ENCODE data around the gene ZNF212. TPM values are rescaled to one million over a fixed set of nuclear protein-coding genes. Genes with fewer than 3 reads are reported as not detected.

The ZNF212 gene
- total RNA-seq, 2 experiments from 2014 or later = 10.5 to 13.4 TPM

- Mint-ChIP-seq H3K36me3 (ENCODE audit: low read depth) (peaks cover 46% of the 10 kb centered on the region), H3K9me3 (no peaks in the 10 kb centered on the region), H3K27me3 (no peaks in the 10 kb centered on the region), H3K4me3 (peak overlapping the region; percentile 92), H3K27ac (peak overlapping the region; percentile 92), H3K4me1 (ENCODE audit: low read depth) (peaks cover 40% of the 10 kb centered on the region)
- ChIA-PET CTCF (interaction anchor here (0.8 to 2.3 kb wide), 12 partner anchors 8 to 130 kb away, joined by 3 to 15 read pairs (median 8); partner anchors contain the start of genes ZNF398 and ZNF425), POLR2A (interaction anchor here (0.9 to 1.8 kb wide), 11 partner anchors 9 to 213 kb away, joined by 3 to 10 read pairs (median 4); partner anchors contain the start of genes ZNF398 and ZNF783)
- no peak for TF ChIP-seq CTCF (IDR thresholded peaks at IDR 0.05)
- ATAC-seq (peak; percentile 10), DNase-seq (peak; percentile 37)
- intact Hi-C loops (cut with micrococcal nuclease) = no loop called here
Observed at GRCh38 chr7:149196151-149196704, 43.2 kb upstream of the ZNF212 start.

- peaks cover 37% of the 10 kb centered on the region for H3K4me1 Mint-ChIP-seq (ENCODE audit: low read depth)
- DNase-seq (no peak), ATAC-seq (peak; percentile 5)
- H3K36me3 Mint-ChIP-seq (ENCODE audit: low read depth) = peaks cover 48% of the 10 kb centered on the region
- H3K27me3 Mint-ChIP-seq = no peaks in the 10 kb centered on the region
- peak overlapping the region; percentile 92 for H3K27ac Mint-ChIP-seq
- ChIA-PET POLR2A (interaction anchor here (1.2 to 1.8 kb wide), 3 partner anchors 11 to 65 kb away, joined by 3 to 8 read pairs (median 3); no protein-coding TSS in a partner anchor), CTCF (interaction anchor here (0.8 to 2.3 kb wide), 3 partner anchors 8 to 71 kb away, joined by 3 to 15 read pairs (median 8); partner anchors contain the start of genes ZNF398 and ZNF425)
- no peak for TF ChIP-seq CTCF (IDR thresholded peaks at IDR 0.05)
- H3K4me3 Mint-ChIP-seq = peak overlapping the region; percentile 92
- no peaks in the 10 kb centered on the region for H3K9me3 Mint-ChIP-seq
- intact Hi-C loops (cut with micrococcal nuclease) = no loop called here
Observed at GRCh38 chr7:149196705-149197171, 42.7 kb upstream of the ZNF212 start.

- Mint-ChIP-seq H3K4me1 (ENCODE audit: low read depth) (peaks cover 37% of the 10 kb centered on the region), H3K4me3 (peak overlapping the region; percentile 92), H3K36me3 (ENCODE audit: low read depth) (peaks cover 51% of the 10 kb centered on the region), H3K27me3 (no peaks in the 10 kb centered on the region), H3K27ac (peak overlapping the region; percentile 49), H3K9me3 (no peaks in the 10 kb centered on the region)
- TF ChIP-seq CTCF (IDR thresholded peaks at IDR 0.05) = no peak
- DNase-seq (no peak), ATAC-seq (no peak)
- intact Hi-C loops (cut with micrococcal nuclease) = no loop called here
- POLR2A ChIA-PET = interaction anchor here (1.2 kb wide), 1 partner anchor 64 kb away, joined by 3 read pairs; no protein-coding TSS in a partner anchor
- CTCF ChIA-PET = no interaction called here
Observed at GRCh38 chr7:149197675-149198074, 41.8 kb upstream of the ZNF212 start.

GRCh38 chr7:149198161-149198816 lies 41.2 kb upstream of the ZNF212 start:
- Mint-ChIP-seq H3K4me1 (ENCODE audit: low read depth) (peaks cover 43% of the 10 kb centered on the region), H3K4me3 (no peak overlapping the region), H3K9me3 (no peaks in the 10 kb centered on the region), H3K36me3 (ENCODE audit: low read depth) (peaks cover 56% of the 10 kb centered on the region), H3K27me3 (no peaks in the 10 kb centered on the region), H3K27ac (peak overlapping the region; percentile 49)
- TF ChIP-seq CTCF (IDR thresholded peaks at IDR 0.05) = no peak
- DNase-seq = no peak
- no peak for ATAC-seq
- POLR2A ChIA-PET = interaction anchor here (1.2 to 1.3 kb wide), 2 partner anchors 26 to 63 kb away, joined by 3 read pairs; no protein-coding TSS in a partner anchor
- intact Hi-C loops (cut with micrococcal nuclease) = no loop called here
- CTCF ChIA-PET = no interaction called here
